K562 (cell line): ENCODE results near the gene IL9. TPM values are rescaled to one million over a fixed set of nuclear protein-coding genes. Genes with fewer than 3 reads are reported as not detected.

Experiments used
- ATAC-seq: fragments of 200-7000 bp; cut with Tn5 transposase; 3 replicates; pipeline ENCODE4 v1.9.1; 2020; ENCODE audit warnings: moderate library complexity
- BruUV-seq: library from RNA; stranded (reverse); fragments of 400-500 nt; replicated peaks from 2 replicates; lab custom pipeline; 2021; lab: Mats Ljungman, UMichigan
- CTCF ChIA-PET: fragments of 300-600 bp; formaldehyde crosslinking; extraction: SDS; loops from one replicate; lab custom pipeline; 2021; ENCODE audit warnings: low intra/inter-chr PET ratio; lab: Yijun Ruan, JAX
- POLR2A ChIA-PET: fragments of 300-600, 350-650 bp; sonication (Branson Sonifier 250); formaldehyde crosslinking; extraction: SDS; loops from one replicate; lab custom pipeline; 2021; ENCODE audit warnings: antibody characterized with exemption, inconsistent platforms; lab: Yijun Ruan, JAX
- DNase-seq, 4 experiments: peaks; one replicate each; pipeline versions ENCODE4 v3.0.0 to v3.0.0-alpha.2; 2011 to 2018; ENCODE audit warnings: low spot score in 3 of 4, mixed read lengths in 3 of 4; ENCODE audit errors: extremely low read depth in 1 of 4
- FAIRE-seq: peaks from 2 replicates; lab custom pipeline; 2011; peaks lifted over from hg19 to GRCh38; lab: Jason Lieb, UNC
- H2AFZ ChIP-seq: 2 replicates; pipeline ENCODE4 v1.6.0; 2011; ENCODE audit warnings: low read depth, low read length, control low read depth, inconsistent platforms
- H3K27ac ChIP-seq: fragments of 200-600 bp; 3 replicates; pipeline ENCODE4 v1.8.0; 2011; ENCODE audit warnings: low read depth, mild to moderate bottlenecking, control low read depth, inconsistent platforms, low read length, moderate library complexity, mixed read lengths; ENCODE audit errors: extremely low read depth
- H3K27me3 ChIP-seq, 2 experiments: fragments of 300-600 bp in 1 of 2; 2 replicates in 1 of 2; 3 replicates in 1 of 2; pipeline versions ENCODE4 v1.6.0 to v1.8.0; 2011; ENCODE audit warnings: inconsistent platforms in 2 of 2, low read length in 2 of 2, mild to moderate bottlenecking in 1 of 2, mixed read lengths in 1 of 2, moderate library complexity in 1 of 2; ENCODE audit not compliant: control insufficient read depth in 2 of 2, insufficient read depth in 2 of 2
- H3K36me3 ChIP-seq: fragments of 300-600 bp; 3 replicates; pipeline ENCODE4 v1.8.0; 2011; ENCODE audit warnings: mild to moderate bottlenecking, low read length, inconsistent platforms; ENCODE audit not compliant: control insufficient read depth, insufficient read depth
- H3K4me1 ChIP-seq, 2 experiments: fragments of 200-600 bp in 1 of 2; replicated peaks in 1 of 2; 2 replicates in 1 of 2; 3 replicates in 1 of 2; pipeline versions ENCODE4 v1.5.1 to v1.8.0; 2011; ENCODE audit warnings: inconsistent platforms in 2 of 2, low read length in 2 of 2, mild to moderate bottlenecking in 1 of 2, mixed read lengths in 1 of 2, moderate library complexity in 1 of 2; ENCODE audit not compliant: control insufficient read depth in 2 of 2, insufficient read depth in 2 of 2
- H3K4me2 ChIP-seq: 2 replicates; pipeline ENCODE4 v1.6.1; 2011; ENCODE audit warnings: low read length, control low read depth, inconsistent platforms, mixed read lengths; ENCODE audit not compliant: insufficient read depth
- H3K4me3 ChIP-seq: fragments of 200-600 bp; sonication (generic), shearing (Covaris generic); 2 replicates; pipeline ENCODE4 v1.5.1; 2016; ENCODE audit warnings: control low read depth, inconsistent platforms
- H3K79me2 ChIP-seq: fragments of 200-600 bp; 3 replicates; pipeline ENCODE4 v1.8.0; 2011; ENCODE audit warnings: low read length, inconsistent platforms; ENCODE audit not compliant: control insufficient read depth, insufficient read depth
- H3K9ac ChIP-seq, 2 experiments: 2 replicates each; pipeline versions ENCODE4 v1.6.0 to v1.6.1; 2011; ENCODE audit warnings: low read depth in 2 of 2, low read length in 2 of 2, control low read depth in 1 of 2, inconsistent platforms in 1 of 2, mild to moderate bottlenecking in 1 of 2, mixed read lengths in 1 of 2; ENCODE audit not compliant: insufficient read depth in 1 of 2
- H3K9me1 ChIP-seq: one replicate; pipeline ENCODE4 v1.6.0; 2011; ENCODE audit warnings: inconsistent platforms, mild to moderate bottlenecking, low read length, moderate library complexity; ENCODE audit not compliant: control insufficient read depth, insufficient read depth
- H3K9me3 ChIP-seq: replicated peaks from 2 replicates; pipeline ENCODE4 v1.5.1; 2011; ENCODE audit warnings: low read depth, low read length, inconsistent platforms; ENCODE audit not compliant: control insufficient read depth, insufficient read depth
- H4K20me1 ChIP-seq: replicated peaks from 2 replicates; pipeline ENCODE4 v1.6.1; 2011; ENCODE audit warnings: low read length, inconsistent platforms, mixed read lengths; ENCODE audit not compliant: control insufficient read depth, insufficient read depth
- ELK3 ChIP-seq: fragments of 450-650 bp; formaldehyde crosslinking; IDR thresholded peaks from 2 replicates; pipeline ENCODE4 v1.4.0; 2020; ENCODE audit warnings: mild to moderate bottlenecking
- GATAD2A ChIP-seq: fragments of 450-650 bp; IDR thresholded peaks from 2 replicates; pipeline ENCODE4 v1.6.1; 2017
- HMGN3 ChIP-seq: IDR thresholded peaks from 2 replicates; pipeline ENCODE4 v1.6.1; 2011; ENCODE audit warnings: borderline replicate concordance, low read depth, mild to moderate bottlenecking, mixed read lengths, low read length; ENCODE audit not compliant: insufficient read length; ENCODE audit errors: extremely low read depth
- LCOR ChIP-seq: sonication (generic); formaldehyde crosslinking; IDR thresholded peaks from 2 replicates; pipeline ENCODE4 v1.8.0; 2022; ENCODE audit warnings: mild to moderate bottlenecking, missing genetic modification reagents
- NCOA4 ChIP-seq: fragments of 450-650 bp; IDR thresholded peaks from 2 replicates; pipeline ENCODE4 v1.6.1; 2018; ENCODE audit warnings: mild to moderate bottlenecking; ENCODE audit not compliant: partially characterized antibody
- PHF8 ChIP-seq: fragments of 200-600 bp; sonication (generic); IDR thresholded peaks from 2 replicates; pipeline ENCODE4 v1.6.1; 2012; ENCODE audit warnings: mixed run types, mild to moderate bottlenecking, inconsistent platforms, low read length, moderate library complexity, borderline replicate concordance
- TBP ChIP-seq: optimal IDR thresholded peaks from 2 replicates; pipeline ENCODE3; 2011; ENCODE audit warnings: low read depth, low read length, improper control_type of control experiment
- USF2 ChIP-seq: sonication (generic); formaldehyde crosslinking; IDR thresholded peaks from 2 replicates; pipeline ENCODE4 v1.5.0; 2020; ENCODE audit warnings: missing genetic modification reagents
- ZNF444 ChIP-seq: fragments of 250-450 bp; sonication (Bioruptor Pico); IDR thresholded peaks from 2 replicates; pipeline ENCODE4 v1.4.0; 2020; ENCODE audit warnings: mild to moderate bottlenecking, moderate library complexity
- ZNF551 ChIP-seq: fragments of 250-450 bp; sonication (Bioruptor Pico); IDR thresholded peaks from 2 replicates; pipeline ENCODE4 v1.5.0; 2021; ENCODE audit warnings: mild to moderate bottlenecking, moderate library complexity
- WGBS: fragments of 100-300 bp; shearing (Covaris generic); methylation state at CpG from one replicate; pipeline ENCODE4 v1.1.6; 2016; ENCODE audit warnings: low coverage, mixed read lengths; ENCODE audit not compliant: insufficient coverage; ENCODE audit errors: missing lambda C conversion rate; 5-methylcytosine and 5-hydroxymethylcytosine counted together
- in situ Hi-C: fragments of 300-500 bp; cut with MboI; formaldehyde crosslinking; loops from 4 replicates; pipeline ENCODE4 v1.15.0; 2018; ENCODE audit warnings: inconsistent platforms, mixed read lengths
- intact Hi-C: fragments of 100-400 bp; cut with micrococcal nuclease; formaldehyde crosslinking; loops from 2 replicates; pipeline ENCODE4 v1.14.2; 2022
- polyA plus RNA-seq, 8 experiments: library from polyadenylated mRNA; depleted of rRNA in 4 of 8; stranded (reverse) in 5 of 8; unstranded in 3 of 8; fragments of >200 nt; fragmentation: Nextera tagmentation in 2 of 8; fragmentation: Illumina TruSeq in 1 of 8; extraction: Ambion mirVana in 2 of 8; extraction: Trizol in 1 of 8; gene quantifications; 2 replicates each; pipeline versions ENCODE4 v1.2.1 to v1.2.3, GENCODE V29; 2011 to 2014; ENCODE audit warnings: inconsistent platforms in 1 of 8, missing spikeins in 1 of 8
- total RNA-seq, 7 experiments: library from RNA; depleted of rRNA in 6 of 7; stranded (reverse); fragments of >200 nt in 6 of 7; fragmentation: Illumina TruSeq in 2 of 7; extraction: Trizol in 2 of 7; gene quantifications; 2 replicates each; pipeline versions ENCODE4 v1.2.1 to v1.2.3, GENCODE V29; 2011 to 2021; ENCODE audit warnings: low replicate concordance in 1 of 7
- TF ChIP-seq, protein P1 (sequence below): fragments of 450-650 bp; IDR thresholded peaks from one replicate; pipeline ENCODE4 v1.6.1; 2018; ENCODE audit warnings: mild to moderate bottlenecking, moderate library complexity; ENCODE audit not compliant: partially characterized antibody

The IL9 gene
- total and polyA plus RNA-seq, 9 of the 15 experiments (the other 6 are each of a cell fraction or from before 2014, with no cell fraction given), result not detected

GRCh38 chr5:135930029-135930948 is 34.6 kb upstream of the IL9 start:
- H3K4me3 ChIP-seq, result no peak overlapping the region
- H3K9me1 ChIP-seq, result no peaks in the 10 kb centered on the region
- no peak overlapping the region for H3K4me2 ChIP-seq
- ChIA-PET CTCF (no interaction called here), POLR2A (no interaction called here)
- DNase-seq (no peak), ATAC-seq (no peak), FAIRE-seq (no peak)
- in situ Hi-C loops, result no loop called here
- no peak overlapping the region for H3K27ac ChIP-seq
- intact Hi-C loops, result no loop called here
- H3K9me3 ChIP-seq, result no peaks in the 10 kb centered on the region
- H2AFZ ChIP-seq, result no peak overlapping the region
- no peaks in the 10 kb centered on the region for H3K36me3 ChIP-seq
- H3K9ac ChIP-seq, result no peak overlapping the region
- no peaks in the 10 kb centered on the region for H3K79me2 ChIP-seq
- no TSS peak for BruUV-seq
- peaks cover 8 to 15% of the 10 kb centered on the region in 2 experiments; a peak in 3 of 5 replicates for H3K27me3 ChIP-seq
- no peaks in the 10 kb centered on the region for H4K20me1 ChIP-seq
- peaks cover 0 to 6% of the 10 kb centered on the region in 2 experiments; a peak in 1 of 5 replicates for H3K4me1 ChIP-seq
- TF ChIP-seq HMGN3 (no peak), GATAD2A (no peak), NCOA4 (no peak), ZNF551 (no peak), TBP (no peak)
- 49% methylated on average over 52 of the region's 99 CpGs for WGBS

DNA sequence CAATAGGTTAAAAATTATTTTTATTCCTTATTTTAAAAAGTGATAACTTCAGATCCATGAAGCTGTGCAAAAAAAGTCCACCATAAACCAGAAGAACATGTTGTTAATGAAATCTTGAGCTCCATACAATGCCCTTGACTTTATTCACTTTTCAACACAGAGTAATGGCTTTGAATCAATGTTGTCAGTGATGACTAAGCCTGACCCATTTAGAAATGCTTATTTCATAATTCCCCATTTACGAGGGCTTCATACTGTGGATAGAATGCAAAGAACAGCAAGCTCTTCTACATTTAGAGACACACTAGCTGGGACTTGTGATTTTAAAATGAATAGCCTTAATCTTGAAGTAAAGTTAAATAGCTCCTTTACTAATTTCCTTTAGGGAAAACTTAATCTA is 25.7 kb upstream of the IL9 start:
- 0% methylated on average over 1 of the region's 1 CpG for WGBS
- no peaks in the 10 kb centered on the region for H3K36me3 ChIP-seq
- no peak overlapping the region for H3K9ac ChIP-seq
- in situ Hi-C loops (no loop called here), intact Hi-C loops (no loop called here)
- no peak overlapping the region for H3K4me2 ChIP-seq
- H3K27ac ChIP-seq, result no peak overlapping the region
- ChIA-PET POLR2A (no interaction called here), CTCF (no interaction called here)
- no peak overlapping the region for H3K4me3 ChIP-seq
- DNase-seq (no peak), FAIRE-seq (no peak), ATAC-seq (no peak)
- no peaks in the 10 kb centered on the region for H4K20me1 ChIP-seq
- no peaks in the 10 kb centered on the region for H3K9me1 ChIP-seq
- H3K9me3 ChIP-seq, result no peaks in the 10 kb centered on the region
- BruUV-seq, result no TSS peak
- no peaks in the 10 kb centered on the region for H3K4me1 ChIP-seq
- H2AFZ ChIP-seq, result no peak overlapping the region
- peaks cover 3 to 9% of the 10 kb centered on the region in 2 experiments; a peak in 2 of 5 replicates for H3K27me3 ChIP-seq
- no peaks in the 10 kb centered on the region for H3K79me2 ChIP-seq
- TF ChIP-seq PHF8, result no peak
- TF ChIP-seq ELK3 (CRISPR knock-in tag), result no peak
- TF ChIP-seq LCOR, result no peak
- no peak for TF ChIP-seq ZNF444 (CRISPR knock-in tag)
- TF ChIP-seq, protein P1, sequence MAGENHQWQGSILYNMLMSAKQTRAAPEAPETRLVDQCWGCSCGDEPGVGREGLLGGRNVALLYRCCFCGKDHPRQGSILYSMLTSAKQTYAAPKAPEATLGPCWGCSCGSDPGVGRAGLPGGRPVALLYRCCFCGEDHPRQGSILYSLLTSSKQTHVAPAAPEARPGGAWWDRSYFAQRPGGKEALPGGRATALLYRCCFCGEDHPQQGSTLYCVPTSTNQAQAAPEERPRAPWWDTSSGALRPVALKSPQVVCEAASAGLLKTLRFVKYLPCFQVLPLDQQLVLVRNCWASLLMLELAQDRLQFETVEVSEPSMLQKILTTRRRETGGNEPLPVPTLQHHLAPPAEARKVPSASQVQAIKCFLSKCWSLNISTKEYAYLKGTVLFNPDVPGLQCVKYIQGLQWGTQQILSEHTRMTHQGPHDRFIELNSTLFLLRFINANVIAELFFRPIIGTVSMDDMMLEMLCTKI, result no peak
- TF ChIP-seq USF2 (CRISPR knock-in tag), result no peak
